Pancreas (tissue), 10 donors: ENCODE measurements around the gene TMEM250. TPM values are rescaled to one million over a fixed set of nuclear protein-coding genes. Genes with fewer than 3 reads are reported as not detected.

Source experiments
- ATAC-seq, 4 donors: fragments of 200-7000 bp; cut with Tn5 transposase; one replicate each; pipeline versions ENCODE4 v1.8.0 to v1.9.1; 2020; ENCODE audit warnings: mild to moderate bottlenecking in 4 of 4, moderate library complexity in 4 of 4
- DNase-seq, 6 donors: peaks; one replicate each; pipeline ENCODE4 v3.0.0-alpha.2; 2020
- FAIRE-seq: peaks from 2 replicates; lab custom pipeline; 2012; peaks lifted over from hg19 to GRCh38; lab: Jason Lieb, UNC
- H3K27ac ChIP-seq, 4 donors: fragments of 200-600 bp; sonication (generic); 1 replicate in 3 of 4; 2 replicates in 1 of 4; pipeline versions ENCODE4 v1.5.0 to v1.8.0; 2020
- H3K27me3 ChIP-seq, 4 donors: fragments of 200-600 bp; one replicate each; pipeline ENCODE4 v1.8.0; 2021
- H3K36me3 ChIP-seq, 3 donors: fragments of 200-600 bp; sonication (generic) in 1 of 3; one replicate each; pipeline versions ENCODE4 v1.5.0 to v1.8.0; 2020 to 2021
- H3K4me1 ChIP-seq, 3 donors: fragments of 200-600 bp; one replicate each; pipeline ENCODE4 v1.8.0; 2021
- H3K4me3 ChIP-seq, 4 donors: fragments of 200-600 bp; sonication (generic) in 2 of 4; one replicate each; pipeline versions ENCODE4 v1.5.0 to v1.8.0; 2020 to 2021
- H3K9me3 ChIP-seq, 4 donors: fragments of 200-600 bp; one replicate each; pipeline ENCODE4 v1.8.0; 2021
- WGBS, 2 donors: extraction: QIAGEN DNeasy Blood & Tissue Kit; methylation state at CpG; one replicate each; pipeline ENCODE4 v1.1.7; 2013; 5-methylcytosine and 5-hydroxymethylcytosine counted together
- intact Hi-C, 3 donors: fragments of 100-400 bp; cut with DNase I; formaldehyde crosslinking; loops; one replicate each; pipeline versions ENCODE4 v1.11.1 to v1.14.2; 2022
- polyA plus RNA-seq, 2 donors: library from polyadenylated mRNA; stranded (reverse); fragments of 200-250 nt; gene quantifications; one replicate each; pipeline ENCODE4 v1.2.3, GENCODE V29; 2013
- total RNA-seq, 6 donors: library from RNA; stranded (reverse); fragmentation: NEBNext Ultra II Directional in 4 of 6; extraction: Animal tissue kit (Norgen Biotek cat#: 25700) in 4 of 6; gene quantifications; one replicate each; pipeline versions ENCODE4 v1.2.1 to v1.2.4, GENCODE V29; 2021 to 2023
- TF ChIP-seq, protein P1 (sequence below), 4 donors: fragments of 200-600 bp; sonication (generic) in 3 of 4; IDR thresholded peaks; one replicate each; pipeline versions ENCODE4 v1.5.0 to v1.8.0; 2021; ENCODE audit warnings: antibody characterized with exemption in 4 of 4
- donor health status: healthy with polysubstance abuse.
- donor health status: DM: no; HTN: no; CAD: no; lungs with moderate emphysema.
- donor health status: DM: no; HTN: no; CAD: no.
- donor health status: control.
- donor health status: control.
- donor health status: Bipolar disorder and iron deficiency.
- donor health status: DM: yes; HTN: yes; CAD: no.
- donor health status: DM: no; HTN: no; CAD: no.
- donor health status: DM: no; HTN: no; CAD: no.
- donor health status: DM: yes; HTN: yes; CAD: no.

The TMEM250 gene
- total and polyA plus RNA-seq, 8 donors: 8.0 to 17.8 (median 11.8) TPM

DNA sequence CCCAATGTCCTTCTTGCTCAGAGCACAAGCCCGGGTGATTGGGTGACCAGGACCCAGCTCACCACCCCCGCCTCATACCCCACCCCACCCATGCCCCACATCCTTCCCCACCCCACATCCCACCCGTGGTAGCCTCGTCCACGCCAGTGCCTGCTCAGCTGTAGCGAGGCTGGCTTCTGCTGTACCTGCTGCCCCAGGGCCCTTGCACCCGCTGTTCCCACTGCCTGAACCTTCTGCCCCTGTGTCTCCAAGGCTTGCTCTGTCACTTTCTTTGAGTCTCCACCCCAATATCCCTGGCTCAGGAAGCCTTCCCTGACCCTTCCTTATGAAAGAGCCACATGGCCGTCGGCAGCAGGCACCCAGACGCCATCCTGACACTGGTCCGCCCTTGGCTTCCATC is 20.5 kb downstream of the TMEM250 start:
- Histone ChIP-seq H3K27me3 (no peaks in the 10 kb centered on the region), H3K9me3 (no peaks in the 10 kb centered on the region), H3K4me3 (no peak overlapping the region), H3K27ac (no peak overlapping the region), H3K36me3 (no peaks in the 10 kb centered on the region), H3K4me1 (peaks cover 0 to 3% (median 0%) of the 10 kb centered on the region in 3 donors)
- intact Hi-C loops: no loop called here
- TF ChIP-seq, protein P1, sequence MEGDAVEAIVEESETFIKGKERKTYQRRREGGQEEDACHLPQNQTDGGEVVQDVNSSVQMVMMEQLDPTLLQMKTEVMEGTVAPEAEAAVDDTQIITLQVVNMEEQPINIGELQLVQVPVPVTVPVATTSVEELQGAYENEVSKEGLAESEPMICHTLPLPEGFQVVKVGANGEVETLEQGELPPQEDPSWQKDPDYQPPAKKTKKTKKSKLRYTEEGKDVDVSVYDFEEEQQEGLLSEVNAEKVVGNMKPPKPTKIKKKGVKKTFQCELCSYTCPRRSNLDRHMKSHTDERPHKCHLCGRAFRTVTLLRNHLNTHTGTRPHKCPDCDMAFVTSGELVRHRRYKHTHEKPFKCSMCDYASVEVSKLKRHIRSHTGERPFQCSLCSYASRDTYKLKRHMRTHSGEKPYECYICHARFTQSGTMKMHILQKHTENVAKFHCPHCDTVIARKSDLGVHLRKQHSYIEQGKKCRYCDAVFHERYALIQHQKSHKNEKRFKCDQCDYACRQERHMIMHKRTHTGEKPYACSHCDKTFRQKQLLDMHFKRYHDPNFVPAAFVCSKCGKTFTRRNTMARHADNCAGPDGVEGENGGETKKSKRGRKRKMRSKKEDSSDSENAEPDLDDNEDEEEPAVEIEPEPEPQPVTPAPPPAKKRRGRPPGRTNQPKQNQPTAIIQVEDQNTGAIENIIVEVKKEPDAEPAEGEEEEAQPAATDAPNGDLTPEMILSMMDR (IDR thresholded peaks at IDR 0.05): no peak
- WGBS, 2 donors: 69 to 88% methylated on average over 10 to 11 of the region's 11 CpGs
- FAIRE-seq (no peak), DNase-seq (no peak), ATAC-seq (no peak)

DNA sequence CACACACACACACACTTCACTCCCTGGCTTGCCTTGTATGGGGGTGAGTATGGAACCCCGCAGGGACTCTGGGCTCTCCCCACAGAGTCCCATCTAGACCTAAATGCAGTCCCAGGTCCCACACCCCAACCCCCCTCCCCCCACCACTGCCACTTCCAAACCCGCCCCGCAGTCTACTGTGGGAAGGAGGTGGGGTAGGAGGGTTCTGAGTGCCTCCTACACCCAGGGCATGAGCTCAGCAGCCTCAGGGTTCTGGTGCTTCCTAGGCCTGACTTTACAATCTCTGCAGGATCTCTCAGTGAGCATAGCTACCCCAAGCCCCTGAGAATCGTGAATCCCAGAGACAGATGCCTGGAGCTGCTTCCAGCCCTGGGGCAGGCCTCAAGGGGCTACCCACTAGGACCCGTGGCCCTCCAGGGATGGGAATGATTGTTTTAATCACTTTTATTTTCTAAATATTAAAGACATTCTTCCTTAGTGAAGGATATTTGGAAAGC is 22.1 kb downstream of the TMEM250 start:
- TF ChIP-seq, protein P1 (IDR thresholded peaks at IDR 0.05): no peak
- H3K9me3 ChIP-seq: no peaks in the 10 kb centered on the region
- no peaks in the 10 kb centered on the region for H3K36me3 ChIP-seq
- H3K27ac ChIP-seq: no peak overlapping the region
- FAIRE-seq: no peak
- no peak overlapping the region for H3K4me3 ChIP-seq
- H3K27me3 ChIP-seq: no peaks in the 10 kb centered on the region
- intact Hi-C loops: no loop called here
- H3K4me1 ChIP-seq: peaks cover 0 to 6% (median 6%) of the 10 kb centered on the region in 3 donors
- no peak for DNase-seq
- WGBS, 2 donors: 81 to 85% methylated on average over 5 of the region's 5 CpGs
- no peak for ATAC-seq

DNA sequence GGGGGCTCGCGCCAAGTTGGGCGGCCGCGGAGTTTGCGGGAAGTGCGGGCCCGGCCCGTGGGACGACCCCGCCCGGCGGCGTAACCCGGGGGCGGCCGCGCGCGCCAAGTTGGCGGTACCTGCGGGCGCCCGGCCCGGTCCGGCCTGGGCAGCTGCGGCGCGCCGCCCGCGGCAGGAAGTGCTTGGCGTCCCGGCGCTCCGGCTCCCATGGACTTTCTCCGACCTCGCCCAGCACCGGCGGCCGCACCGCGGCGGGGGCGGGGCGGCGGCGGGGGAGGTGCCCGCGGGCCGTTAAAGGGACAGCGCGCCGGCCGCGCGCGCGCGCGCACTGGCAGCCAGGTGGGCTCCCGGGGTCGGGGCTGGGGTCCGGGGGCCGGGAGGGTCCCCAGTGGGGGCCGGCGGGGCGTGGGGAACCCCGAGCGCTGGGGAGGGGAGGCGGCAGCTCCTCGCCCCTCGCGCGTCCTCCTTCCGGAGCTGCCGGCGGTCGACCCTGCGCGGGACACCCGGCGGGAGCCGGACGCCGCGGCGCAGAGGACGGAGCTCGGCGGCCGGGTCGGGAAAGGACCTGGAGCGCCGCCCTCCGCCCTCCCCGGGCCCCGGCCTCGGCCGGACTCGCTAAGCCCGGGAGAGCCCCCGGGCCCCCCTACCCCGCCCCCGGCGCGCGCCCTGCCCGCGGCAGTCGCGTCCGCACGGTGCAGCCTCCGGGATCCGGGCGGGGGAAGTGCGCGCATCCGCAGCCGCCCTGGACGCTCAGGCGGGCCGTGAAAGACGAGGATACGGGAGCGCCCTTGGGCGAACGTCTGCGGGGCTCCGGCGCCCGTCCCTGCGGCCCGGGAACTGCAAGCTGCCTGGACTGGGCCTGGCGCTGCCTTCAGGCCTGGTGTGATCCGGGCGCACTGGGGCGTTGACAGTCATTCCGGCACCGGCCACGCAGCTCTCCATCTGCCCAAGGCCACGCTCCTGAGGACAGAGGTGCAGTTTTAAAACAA is 23.3 kb downstream of the TMEM250 start, which contains the start of gene NACC2:
TSS of gene NACC2 (minus strand) at position 220 of the 989 bp plus-strand sequence. CDS start 44,768 bp downstream, outside the sequence.
- intact Hi-C loops: no loop called here
- WGBS, 2 donors: 1 to 2% methylated on average over 77 to 143 of the region's 143 CpGs
- peak; percentile 51 to 78 (median 67) for ATAC-seq
- FAIRE-seq: no peak
- H3K4me1 ChIP-seq: peaks cover 0 to 11% (median 10%) of the 10 kb centered on the region in 3 donors
- DNase-seq: peak; percentile 67 to 89 (median 76)
- no peaks in the 10 kb centered on the region for H3K27me3 ChIP-seq
- H3K36me3 ChIP-seq: no peaks in the 10 kb centered on the region
- no peaks in the 10 kb centered on the region for H3K9me3 ChIP-seq
- peak within 1 kb of the TSS; percentile 74 to 88 (median 82) for H3K4me3 ChIP-seq
- TF ChIP-seq, protein P1 (IDR thresholded peaks at IDR 0.05): no peak
- H3K27ac ChIP-seq: peak within 1 kb of the TSS; percentile 75 to 89 (median 80)

DNA sequence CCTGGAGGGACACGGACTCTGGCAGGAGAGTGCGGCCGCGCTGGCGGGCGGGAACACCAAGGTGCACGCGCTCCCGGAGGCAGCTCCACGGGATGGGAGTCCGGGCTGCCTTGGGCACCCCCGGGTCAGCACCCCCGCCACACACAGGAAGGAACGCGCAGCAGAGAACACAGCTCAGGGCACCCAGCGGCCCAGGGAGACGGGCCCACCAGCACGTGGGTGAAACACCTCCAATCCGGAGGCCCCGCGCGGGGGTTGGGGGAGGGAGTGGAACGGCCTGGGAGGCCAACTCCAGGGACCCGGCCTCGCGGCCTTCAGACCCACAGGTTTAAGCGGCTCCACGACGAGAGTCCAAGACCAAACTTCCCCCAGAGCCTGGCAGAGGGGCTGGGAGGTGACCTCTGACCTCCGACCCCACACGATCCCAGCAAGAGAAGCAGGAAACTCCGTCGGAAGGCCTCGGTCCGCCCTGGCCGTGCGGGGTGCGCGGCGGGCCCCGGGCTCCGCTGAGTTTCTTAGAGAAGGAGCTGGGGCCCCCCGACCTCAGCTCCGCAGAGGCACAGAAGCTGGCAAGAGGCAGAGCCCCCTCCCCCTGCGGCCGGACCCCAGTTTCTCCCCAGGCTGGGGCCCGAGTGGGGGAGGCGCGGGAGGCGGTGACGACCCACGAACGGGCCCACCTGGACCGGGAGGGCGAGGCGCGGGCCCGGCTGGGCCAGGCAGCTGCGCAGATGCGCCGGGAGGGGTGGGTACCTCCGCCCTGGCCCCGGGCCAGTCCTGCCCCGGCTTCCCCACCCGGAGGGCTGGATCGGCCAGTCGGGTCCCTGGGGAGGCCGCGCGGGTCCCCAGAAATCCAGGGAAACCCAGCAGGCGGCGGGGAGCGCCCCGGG is 24.4 kb downstream of the TMEM250 start:
- peak overlapping the region; percentile 75 to 89 (median 78) for H3K27ac ChIP-seq
- no peaks in the 10 kb centered on the region for H3K27me3 ChIP-seq
- H3K36me3 ChIP-seq: no peaks in the 10 kb centered on the region
- intact Hi-C loops: no loop called here
- H3K4me3 ChIP-seq: peak overlapping the region; percentile 74 to 86 (median 80)
- peaks cover 0 to 17% (median 11%) of the 10 kb centered on the region in 3 donors for H3K4me1 ChIP-seq
- TF ChIP-seq, protein P1 (IDR thresholded peaks at IDR 0.05): no peak
- ATAC-seq: peak; percentile 76 to 81 (median 78)
- WGBS, 2 donors: 2 to 4% methylated on average over 54 to 74 of the region's 74 CpGs
- no peaks in the 10 kb centered on the region for H3K9me3 ChIP-seq
- DNase-seq: peak; percentile 74 to 93 (median 81)
- no peak for FAIRE-seq
